Activated T-cell treated with anti-CD3 and anti-CD28 coated beads for 1 hour (primary cell): ENCODE measurements around the gene FBXL15.

ENCODE experiments used
- DNase-seq: peaks from one replicate; pipeline ENCODE4 v3.0.0-alpha.2; 2020; ENCODE audit warnings: low read depth

FBXL15 gene

DNA sequence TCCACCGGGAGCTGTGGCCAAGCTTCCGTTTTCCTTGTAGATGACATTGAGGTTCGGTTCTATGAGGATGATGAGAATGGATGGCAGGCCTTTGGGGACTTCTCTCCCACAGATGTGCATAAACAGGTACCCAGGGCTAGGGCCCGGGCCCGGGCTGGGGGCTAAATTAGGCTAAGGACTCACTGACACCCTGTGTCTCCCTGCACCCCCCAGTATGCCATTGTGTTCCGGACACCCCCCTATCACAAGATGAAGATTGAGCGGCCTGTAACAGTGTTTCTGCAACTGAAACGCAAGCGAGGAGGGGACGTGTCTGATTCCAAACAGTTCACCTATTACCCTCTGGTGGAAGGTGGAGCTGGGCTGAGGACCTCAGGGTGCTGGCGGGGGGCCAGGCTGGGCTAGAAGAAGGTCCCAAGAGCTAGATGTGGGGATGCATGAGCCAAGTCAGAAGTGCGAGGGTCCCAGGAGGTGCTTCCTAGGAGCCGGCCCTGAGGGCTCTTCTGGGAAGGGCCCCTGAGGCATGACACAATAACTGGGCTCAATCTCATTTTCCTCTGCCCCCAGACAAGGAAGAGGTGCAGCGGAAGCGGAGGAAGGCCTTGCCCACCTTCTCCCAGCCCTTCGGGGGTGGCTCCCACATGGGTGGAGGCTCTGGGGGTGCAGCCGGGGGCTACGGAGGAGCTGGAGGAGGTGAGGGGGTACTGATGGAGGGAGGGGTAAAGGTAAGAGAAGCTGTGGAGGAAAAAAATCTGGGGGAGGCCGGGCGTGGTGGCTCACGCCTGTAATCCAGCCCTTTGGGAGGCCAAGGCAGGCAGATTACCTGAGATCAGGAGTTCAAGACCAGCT is 22.2 kb upstream of the FBXL15 start:
- no peak for DNase-seq

DNA sequence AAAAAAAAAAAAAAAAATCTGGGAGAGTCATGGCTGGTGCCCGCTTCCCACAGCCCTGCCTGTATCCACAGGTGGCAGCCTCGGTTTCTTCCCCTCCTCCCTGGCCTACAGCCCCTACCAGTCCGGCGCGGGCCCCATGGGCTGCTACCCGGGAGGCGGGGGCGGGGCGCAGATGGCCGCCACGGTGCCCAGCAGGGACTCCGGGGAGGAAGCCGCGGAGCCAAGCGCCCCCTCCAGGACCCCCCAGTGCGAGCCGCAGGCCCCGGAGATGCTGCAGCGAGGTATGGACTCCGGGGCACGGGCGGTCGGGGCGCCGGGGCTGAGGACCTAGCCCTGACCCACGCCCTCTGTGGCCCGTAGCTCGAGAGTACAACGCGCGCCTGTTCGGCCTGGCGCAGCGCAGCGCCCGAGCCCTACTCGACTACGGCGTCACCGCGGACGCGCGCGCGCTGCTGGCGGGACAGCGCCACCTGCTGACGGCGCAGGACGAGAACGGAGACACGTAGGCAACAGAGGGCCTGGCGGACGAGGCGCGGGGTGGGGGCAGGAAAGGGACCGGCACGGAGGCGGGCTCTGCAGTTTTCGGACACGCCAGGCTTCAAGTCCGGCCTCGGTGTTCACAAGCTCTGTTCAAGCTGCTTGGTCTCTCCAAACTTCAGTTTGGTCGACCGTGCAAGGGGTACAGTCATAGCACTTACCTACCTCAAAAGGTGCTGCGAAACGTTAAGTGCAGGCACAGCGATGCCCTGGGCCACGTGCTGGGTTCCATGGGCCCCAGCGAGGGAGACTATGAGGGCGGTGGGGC is 21.2 kb upstream of the FBXL15 start:
- DNase-seq: peak; percentile 82

DNA sequence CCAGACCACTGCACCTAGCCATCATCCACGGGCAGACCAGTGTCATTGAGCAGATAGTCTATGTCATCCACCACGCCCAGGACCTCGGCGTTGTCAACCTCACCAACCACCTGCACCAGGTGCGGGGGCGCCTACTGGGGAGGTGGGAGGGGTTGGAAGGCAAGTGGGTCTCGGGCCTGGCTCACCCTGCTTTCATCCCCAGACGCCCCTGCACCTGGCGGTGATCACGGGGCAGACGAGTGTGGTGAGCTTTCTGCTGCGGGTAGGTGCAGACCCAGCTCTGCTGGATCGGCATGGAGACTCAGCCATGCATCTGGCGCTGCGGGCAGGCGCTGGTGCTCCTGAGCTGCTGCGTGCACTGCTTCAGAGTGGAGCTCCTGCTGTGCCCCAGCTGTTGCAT is 20.6 kb upstream of the FBXL15 start:
- no peak for DNase-seq

DNA sequence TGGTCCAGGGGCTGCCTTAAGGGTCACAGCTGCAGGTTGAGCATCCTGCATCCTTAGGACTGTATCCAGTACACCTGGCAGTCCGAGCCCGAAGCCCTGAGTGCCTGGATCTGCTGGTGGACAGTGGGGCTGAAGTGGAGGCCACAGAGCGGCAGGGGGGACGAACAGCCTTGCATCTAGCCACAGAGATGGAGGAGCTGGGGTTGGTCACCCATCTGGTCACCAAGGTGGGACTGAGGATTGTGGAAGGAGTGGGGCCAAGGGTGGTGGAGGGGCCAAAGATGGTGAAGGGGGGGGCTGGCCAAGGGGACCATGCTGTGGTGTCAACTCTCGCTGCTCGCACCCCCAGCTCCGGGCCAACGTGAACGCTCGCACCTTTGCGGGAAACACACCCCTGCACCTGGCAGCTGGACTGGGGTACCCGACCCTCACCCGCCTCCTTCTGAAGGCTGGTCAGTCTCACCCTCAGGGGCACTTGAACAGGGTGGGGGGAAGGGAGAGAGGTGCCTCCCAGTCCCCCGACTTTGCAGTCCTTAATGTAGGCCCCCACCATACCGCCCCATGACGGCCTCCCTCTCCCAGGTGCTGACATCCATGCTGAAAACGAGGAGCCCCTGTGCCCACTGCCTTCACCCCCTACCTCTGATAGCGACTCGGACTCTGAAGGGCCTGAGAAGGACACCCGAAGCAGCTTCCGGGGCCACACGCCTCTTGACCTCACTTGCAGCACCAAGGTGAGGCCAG is 19.9 kb upstream of the FBXL15 start:
- no peak for DNase-seq

DNA sequence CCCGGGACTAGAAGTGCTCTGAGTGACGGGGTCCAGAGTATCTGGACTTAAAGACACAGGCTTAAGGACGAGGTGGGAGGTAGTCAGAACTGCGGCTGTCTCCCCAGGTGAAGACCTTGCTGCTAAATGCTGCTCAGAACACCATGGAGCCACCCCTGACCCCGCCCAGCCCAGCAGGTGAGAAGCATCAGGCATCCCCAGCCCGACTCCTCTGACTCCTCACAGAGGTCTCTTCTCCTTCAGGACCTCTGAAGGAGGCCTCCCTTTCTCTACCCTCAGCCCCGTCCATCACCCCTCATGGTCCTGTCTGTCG is 19.3 kb upstream of the FBXL15 start:
- DNase-seq: no peak

DNA sequence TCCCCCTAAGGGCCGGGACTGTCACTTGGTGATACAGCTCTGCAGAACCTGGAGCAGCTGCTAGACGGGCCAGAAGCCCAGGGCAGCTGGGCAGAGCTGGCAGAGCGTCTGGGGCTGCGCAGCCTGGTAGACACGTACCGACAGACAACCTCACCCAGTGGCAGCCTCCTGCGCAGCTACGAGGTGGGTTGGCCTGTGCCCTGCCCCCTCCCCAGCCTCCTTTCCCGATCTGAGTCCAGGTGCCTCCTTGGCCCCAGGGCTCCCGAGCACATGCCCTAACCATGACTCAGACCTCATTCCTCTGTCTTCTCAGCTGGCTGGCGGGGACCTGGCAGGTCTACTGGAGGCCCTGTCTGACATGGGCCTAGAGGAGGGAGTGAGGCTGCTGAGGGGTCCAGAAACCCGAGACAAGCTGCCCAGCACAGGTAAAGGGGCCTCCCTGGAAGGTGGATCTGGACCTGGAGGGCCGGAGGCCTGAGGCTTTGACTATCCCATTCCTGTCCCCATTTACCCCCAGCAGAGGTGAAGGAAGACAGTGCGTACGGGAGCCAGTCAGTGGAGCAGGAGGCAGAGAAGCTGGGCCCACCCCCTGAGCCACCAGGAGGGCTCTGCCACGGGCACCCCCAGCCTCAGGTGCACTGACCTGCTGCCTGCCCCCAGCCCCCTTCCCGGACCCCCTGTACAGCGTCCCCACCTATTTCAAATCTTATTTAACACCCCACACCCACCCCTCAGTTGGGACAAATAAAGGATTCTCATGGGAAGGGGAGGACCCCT is 18.7 kb upstream of the FBXL15 start:
- DNase-seq: no peak

DNA sequence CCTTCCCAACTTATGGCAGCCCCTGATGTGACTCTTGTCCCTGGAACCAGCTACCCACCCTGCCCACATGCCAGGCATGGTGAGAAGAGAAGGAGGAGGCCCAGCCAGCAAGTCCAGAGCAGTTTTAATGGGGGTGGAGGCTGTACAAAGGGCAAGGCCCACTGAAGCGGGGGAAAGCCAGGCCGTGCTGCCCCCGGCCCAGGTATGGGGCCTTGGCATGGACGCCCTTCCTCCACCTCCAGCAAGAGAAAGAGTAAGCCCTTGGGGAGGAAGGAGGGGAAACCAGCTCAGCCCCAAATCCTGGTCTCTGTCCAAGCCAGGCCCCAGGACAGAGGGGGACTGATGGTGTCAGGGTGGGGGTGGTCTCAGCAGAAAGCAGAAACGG is 18.1 kb upstream of the FBXL15 start:
- no peak for DNase-seq

DNA sequence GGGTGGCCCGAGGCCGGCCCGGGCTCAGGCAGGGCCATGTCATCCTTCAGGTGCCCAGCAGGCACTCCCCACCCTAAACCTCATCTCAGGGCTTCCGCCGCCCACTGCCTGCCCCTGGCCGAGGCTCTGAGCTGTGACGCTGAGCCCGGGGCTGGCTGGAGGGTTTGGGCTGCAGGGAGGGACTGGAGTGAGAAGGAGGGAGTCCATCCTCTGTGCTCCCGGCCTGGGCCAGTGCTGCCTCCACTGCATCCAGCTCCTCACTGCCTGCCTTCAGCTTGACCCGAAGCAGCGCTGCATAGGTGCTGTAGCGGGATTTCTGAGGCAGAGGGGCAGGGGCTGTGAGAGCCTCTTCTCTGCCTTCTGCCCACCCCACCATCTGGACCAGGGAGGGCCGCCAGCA is 17.5 kb upstream of the FBXL15 start:
- no peak for DNase-seq

DNA sequence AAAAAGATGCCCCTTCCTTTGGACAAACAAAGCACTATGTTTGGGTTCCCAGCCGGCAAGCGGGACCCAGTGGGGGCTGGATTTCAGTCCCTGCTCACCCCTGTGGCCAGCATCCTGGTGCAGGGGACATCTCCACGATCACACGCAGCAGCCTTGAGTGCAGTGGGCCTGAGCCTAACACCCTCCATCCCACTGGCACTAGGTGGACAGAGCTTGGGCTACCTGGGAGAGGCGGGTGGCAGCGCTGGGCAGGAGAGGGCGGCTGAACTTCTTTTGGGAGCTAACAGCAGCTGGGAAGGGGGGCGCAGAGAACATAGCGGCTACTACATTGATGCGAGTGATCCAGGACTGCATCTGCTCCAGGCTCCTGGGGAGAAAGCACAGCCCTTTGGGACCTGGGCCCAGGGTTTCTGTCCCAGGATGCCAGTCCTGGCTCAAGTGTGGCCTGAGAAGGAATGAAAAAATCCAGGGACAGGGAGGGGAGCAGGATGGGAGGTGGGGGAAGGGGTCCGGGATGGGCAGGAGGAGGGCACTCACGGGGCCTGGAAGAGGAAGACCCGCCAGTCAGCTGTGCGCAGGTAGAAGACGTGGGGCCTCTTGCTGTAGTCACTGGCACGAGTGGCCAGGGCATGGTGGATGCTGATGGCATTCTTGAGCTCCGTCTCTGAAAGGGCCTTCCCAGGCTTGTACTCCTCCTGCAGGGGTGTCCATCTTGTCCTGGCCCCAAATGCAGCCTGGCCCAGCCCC is 16.1 kb upstream of the FBXL15 start:
- no peak for DNase-seq

DNA sequence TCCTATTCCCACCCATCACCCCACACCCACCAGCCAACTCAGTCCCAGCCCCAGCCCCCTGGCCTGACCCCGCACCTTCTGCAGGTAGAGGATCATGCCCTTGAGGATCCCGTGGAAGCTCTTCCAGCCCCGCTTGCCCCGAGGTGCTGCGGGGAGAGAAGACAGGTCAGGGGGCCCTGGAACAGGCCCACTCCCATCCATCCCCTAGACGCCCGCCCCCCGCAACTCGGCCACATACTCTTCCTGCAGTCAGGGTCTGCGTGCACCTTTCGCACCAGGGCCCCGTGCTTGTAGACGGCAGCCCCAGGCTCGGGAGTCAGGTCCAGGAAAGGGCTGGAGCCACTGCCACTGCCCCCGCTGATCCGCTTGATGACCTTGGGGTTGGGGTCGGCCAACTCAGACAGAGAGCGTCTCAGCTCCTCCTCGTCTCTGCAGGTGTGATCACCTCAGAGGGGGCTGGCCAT is 15.5 kb upstream of the FBXL15 start:
- no peak for DNase-seq

DNA sequence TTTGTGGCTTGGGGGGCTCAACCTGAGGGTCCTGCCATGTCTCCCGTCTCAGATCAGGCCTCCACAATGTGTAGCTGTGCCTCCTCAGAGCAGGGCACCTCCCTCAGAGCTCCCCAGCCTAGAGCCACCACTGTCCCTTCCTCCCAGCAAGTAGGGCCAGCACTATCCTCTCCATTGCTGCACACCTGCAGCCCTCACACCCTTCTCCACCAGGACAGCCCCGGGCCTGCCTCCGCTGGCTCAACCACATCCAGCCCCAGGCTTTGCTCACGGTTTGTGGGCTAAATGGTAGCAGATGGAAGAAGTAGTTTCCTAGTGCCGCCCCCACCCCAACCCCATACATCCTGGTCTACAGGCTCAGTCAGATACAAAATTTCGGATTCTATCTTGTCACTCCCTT is 15.0 kb upstream of the FBXL15 start:
- no peak for DNase-seq

DNA sequence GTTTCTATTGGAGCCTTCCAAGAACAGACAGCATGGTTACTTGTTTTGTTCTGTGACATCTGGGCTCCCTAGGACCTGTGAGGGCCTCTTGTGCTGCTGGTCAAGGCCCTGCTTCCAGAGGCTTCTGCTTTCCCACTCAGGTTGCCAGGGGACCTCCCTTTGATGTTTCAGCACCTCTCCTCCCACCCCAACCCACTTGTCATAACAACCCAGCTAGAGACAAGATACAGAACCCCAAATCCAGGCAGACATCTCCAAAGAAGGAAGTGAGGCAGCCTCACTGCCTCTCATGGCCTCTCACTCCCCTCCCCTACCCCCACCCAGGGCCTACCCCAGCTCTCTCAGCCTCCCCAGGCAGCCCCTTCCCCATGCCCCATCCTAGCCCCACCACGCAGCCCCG is 13.8 kb upstream of the FBXL15 start:
- no peak for DNase-seq

DNA sequence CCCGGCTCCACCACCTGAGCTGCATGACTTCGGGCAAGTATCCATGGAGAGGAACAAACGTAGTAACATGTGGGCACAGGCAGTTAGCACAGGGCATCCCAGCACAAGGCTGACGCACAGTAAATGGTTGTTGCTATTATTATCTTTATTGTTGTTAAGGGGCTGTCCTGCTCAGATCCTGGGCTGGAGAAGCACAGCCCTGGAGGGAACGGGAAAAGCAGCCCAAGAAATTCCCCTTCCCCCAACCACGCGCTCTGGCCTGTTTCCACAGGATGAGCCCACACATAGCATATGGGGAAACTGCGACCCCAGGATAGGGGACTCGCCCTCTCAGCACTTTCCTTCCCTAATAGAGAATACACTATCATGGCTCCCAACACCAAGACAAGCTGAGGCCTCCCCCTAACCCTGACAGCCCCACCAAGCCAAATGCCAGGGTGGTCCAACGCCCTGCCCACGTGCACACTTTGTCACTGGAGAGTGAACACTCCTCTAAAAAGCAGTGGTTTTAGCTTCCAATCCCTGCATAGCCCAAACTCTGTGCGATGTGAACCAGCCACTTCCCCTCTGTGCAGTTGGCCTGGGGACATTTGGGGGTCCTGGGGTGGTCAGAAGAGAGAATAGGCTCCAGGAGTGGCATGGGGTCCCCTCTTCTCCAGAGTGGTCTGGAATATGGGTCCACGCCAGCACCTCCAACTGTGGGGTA is 13.1 kb upstream of the FBXL15 start:
- DNase-seq: no peak

DNA sequence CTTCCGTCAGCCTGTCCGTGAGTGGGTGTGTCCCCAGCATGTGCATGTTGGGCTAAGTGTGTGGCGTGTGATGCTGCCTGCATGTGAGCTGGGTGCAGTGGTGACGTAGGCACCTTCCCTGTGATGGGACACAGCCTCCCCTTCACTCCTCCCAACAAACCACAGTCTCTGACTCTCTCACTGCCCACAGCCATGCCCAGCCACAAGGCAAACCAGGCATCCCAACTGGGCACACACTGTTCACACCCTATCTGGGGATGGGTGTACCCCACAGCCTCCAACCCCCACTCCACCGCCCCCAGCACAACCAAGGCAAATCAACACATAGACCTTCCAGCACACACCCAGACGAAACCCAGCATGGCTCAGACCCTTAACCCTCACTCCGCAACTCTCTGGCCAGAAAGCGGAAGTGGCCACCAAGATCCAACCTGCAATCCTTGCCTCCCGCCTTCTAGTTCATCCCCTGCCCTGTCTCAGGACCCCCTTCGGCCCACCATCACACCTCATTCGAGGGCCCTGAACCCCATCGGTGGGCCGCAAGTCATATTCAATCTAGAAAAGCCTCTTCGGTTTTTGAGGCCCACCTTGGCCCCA is 12.4 kb upstream of the FBXL15 start:
- no peak for DNase-seq

DNA sequence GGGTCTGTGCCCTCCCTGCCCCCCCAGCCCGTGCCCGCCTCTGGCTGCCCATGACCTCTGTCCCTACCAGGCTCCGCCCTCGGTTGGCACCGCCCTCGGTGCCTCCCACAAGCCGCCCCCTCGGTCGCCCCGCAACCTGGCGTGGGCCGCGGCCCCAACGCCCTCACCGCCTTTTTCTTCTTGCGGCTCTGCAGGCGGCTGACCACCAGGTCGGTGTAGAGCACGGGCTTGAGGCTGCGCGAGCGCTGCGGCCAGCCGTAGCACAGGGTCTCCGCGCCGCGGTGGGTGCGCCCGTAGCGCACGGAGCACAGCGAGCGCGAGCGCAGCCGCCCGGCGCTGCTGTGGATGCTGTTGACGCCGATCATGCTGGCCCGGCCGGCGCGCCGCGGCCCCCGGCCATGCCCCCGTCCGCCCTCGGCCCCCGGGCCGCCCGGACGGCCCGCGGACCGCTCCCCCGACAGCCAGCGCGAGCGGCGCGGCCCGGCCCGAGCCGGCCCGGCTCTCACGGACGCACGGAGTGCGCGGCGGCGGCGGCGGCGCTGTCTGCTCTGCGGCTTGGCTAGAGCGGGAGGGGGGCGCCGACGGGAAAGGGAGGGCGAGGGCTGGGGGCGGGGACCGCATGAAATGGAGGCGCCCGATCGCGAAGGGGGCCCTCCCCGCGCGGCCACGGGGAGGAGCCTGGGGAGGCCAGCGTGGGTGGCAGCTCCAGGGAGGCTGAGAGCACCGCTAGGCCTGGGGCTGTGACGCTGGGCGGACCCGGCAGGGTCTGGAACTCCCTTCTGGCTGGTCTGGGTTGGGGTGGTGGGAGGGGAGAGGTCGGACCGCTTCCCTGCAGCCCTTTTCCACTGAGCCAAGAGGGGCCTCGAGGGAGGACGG is 11.7 kb upstream of the FBXL15 start:
- DNase-seq: peak; percentile 66

DNA sequence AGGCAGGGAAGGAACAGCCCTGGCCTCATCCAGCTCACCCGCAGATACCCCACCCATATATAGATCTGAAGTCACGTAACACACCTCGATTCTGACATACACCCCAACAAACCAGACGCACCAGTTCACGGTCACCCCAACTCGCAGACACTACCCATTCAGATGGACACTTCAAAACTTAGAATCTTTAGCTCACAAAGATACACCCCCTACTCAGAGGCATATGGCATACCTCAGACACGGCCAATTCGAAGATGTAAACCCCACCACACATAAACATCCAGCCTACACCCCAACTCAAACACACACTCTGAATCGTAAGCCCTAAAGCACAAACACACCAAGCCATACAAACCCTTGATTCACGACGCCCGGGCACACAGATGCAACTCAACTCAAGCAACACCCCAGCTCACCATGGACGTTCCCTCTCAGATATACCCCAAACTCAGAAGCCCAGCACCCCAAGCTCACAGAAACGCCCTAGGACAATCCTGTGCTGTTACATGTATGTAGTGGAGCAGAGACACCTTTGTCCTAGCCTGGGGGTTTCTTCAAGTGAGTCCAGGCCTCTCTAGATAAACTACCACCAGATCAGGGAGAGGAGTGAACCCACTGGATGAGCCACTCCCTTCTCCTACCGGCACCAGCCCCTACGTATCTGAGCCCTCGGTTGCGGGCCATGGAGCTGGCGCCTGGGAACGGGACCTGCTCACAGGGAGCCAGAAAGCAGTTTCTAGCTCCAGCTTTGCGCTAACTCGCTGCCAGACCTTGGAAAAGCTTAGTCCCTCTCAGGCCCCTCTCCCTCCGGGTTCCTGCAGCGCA is 10.8 kb upstream of the FBXL15 start:
- no peak for DNase-seq

DNA sequence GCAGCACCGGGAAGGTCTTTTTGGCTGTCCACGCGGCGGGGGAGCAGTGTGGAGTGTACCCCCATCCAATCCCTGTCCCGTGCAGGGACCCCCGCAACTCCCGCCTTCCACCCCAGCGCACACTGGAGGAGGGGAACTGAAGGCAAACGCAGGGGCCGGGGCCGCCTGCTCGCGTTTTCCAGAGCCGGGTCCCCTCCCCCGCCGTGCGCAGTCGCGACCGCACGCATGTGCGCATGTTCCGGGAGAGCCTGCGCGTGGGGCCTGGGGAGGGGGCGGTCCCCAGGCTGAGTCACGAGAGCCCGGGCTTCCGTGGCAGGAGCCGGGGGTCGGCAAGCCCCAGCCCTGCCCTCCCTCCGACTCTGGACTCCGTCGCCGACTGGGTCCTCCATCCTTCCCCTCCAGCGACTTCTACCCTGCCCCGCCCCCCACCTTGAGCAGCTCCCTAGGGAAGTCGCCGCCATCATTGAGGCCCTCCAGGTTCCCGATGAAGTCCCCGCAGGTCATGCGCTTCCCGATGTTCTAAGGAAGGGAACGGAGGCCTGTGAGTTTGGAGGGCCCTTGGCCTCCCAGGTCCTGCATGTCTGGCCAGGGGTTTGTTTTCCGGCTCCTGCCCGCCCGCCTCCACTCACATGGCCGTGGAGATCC is 10.1 kb upstream of the FBXL15 start:
- peak; percentile 42 for DNase-seq
